Right atrium auricular region (tissue), 2 donors: Measurements from ENCODE around the gene ANKHD1. TPM values are rescaled to one million over a fixed set of nuclear protein-coding genes. Genes with fewer than 3 reads are reported as not detected.

Experiments
- DNase-seq: peaks from one replicate; pipeline ENCODE4 v3.0.0-alpha.2; 2019; ENCODE audit warnings: low spot score
- H3K27ac ChIP-seq, 2 donors: fragments of 200-600 bp; sonication (generic); 1 replicate in 1 of 2; 2 replicates in 1 of 2; pipeline ENCODE4 v1.5.1; 2016 to 2019
- H3K27me3 ChIP-seq, 2 donors: fragments of 200-600 bp; sonication (generic); one replicate each; pipeline versions ENCODE4 v1.5.1 to v1.6.0; 2017 to 2019
- H3K36me3 ChIP-seq: fragments of 200-600 bp; sonication (generic); one replicate; pipeline ENCODE4 v1.5.1; 2016
- H3K4me1 ChIP-seq, 2 donors: fragments of 200-600 bp; sonication (generic); one replicate each; pipeline versions ENCODE4 v1.5.1 to v1.6.0; 2017 to 2019
- H3K4me3 ChIP-seq, 2 donors: fragments of 200-600 bp; sonication (generic); 1 replicate in 1 of 2; 2 replicates in 1 of 2; pipeline ENCODE4 v1.5.1; 2017 to 2019; ENCODE audit warnings: mild to moderate bottlenecking in 1 of 2, moderate library complexity in 1 of 2
- H3K9me3 ChIP-seq, 2 donors: fragments of 200-600 bp; sonication (generic); one replicate each; pipeline ENCODE4 v1.5.1; 2019
- CTCF ChIP-seq, 2 donors: fragments of 200-600 bp; sonication (generic); IDR thresholded peaks; one replicate each; pipeline ENCODE4 v1.5.1; 2019; ENCODE audit warnings: antibody characterized with exemption in 2 of 2
- microRNA-seq, 2 donors: library from miRNA; unstranded; fragments of <30 nt; microRNA quantifications; one replicate each; pipeline ENCODE4, GENCODE V29; 2016 to 2017; ENCODE audit warnings: borderline number of aligned reads in 2 of 2, borderline replicate concordance in 1 of 2
- total RNA-seq, 2 donors: library from RNA; depleted of rRNA; stranded (reverse); fragments of >200 nt; gene quantifications; one replicate each; pipeline ENCODE4 v1.1.0, GENCODE V29; 2016

Gene ANKHD1
- total RNA-seq, 2 donors from 2014 or later, result 50.4 to 58.6 TPM

- Histone ChIP-seq H3K36me3 (no peaks in the 10 kb centered on the region), H3K27ac (peak overlapping the region; percentile 23 to 54), H3K27me3 (no peaks in the 10 kb centered on the region), H3K9me3 (no peaks in the 10 kb centered on the region), H3K4me3 (no peak overlapping the region), H3K4me1 (peaks cover 0 to 8% of the 10 kb centered on the region in 2 donors)
- DNase-seq, result no peak
- no peak for TF ChIP-seq CTCF (IDR thresholded peaks at IDR 0.05)
Observed at GRCh38 chr5:140588311-140589070, 186.9 kb downstream of the ANKHD1 start.

Small RNAs within 50 kb of the gene (microRNA-seq; reads per million reads assigned to microRNA genes)
- 0 reads per million in 2 donors for gene MIR6831

Other genes with a start within 250 kb of the ANKHD1 start
- 100 to 1,000 TPM in 1 of 2 donors, 10 to 100 TPM in 1; 89.8 to 143 TPM for gene CYSTM1, start 226.6 kb upstream of the ANKHD1 start, total RNA-seq
- 100 to 1,000 TPM in 1 of 2 donors, 10 to 100 TPM in 1; 80.4 to 123 TPM for gene PFDN1, start 98.7 kb upstream of the ANKHD1 start, total RNA-seq
- 10 to 100 TPM; 32.2 to 60.7 TPM for gene HBEGF, start 55.2 kb upstream of the ANKHD1 start, total RNA-seq
- not detected for gene SLC4A9, start 41.6 kb upstream of the ANKHD1 start, total RNA-seq
- gene EIF4EBP3, start 145.8 kb downstream of the ANKHD1 start, total RNA-seq, result 10 to 100 TPM; 12.8 to 16.8 TPM
- 10 to 100 TPM; 24.6 to 27.9 TPM for gene SRA1, start 155.6 kb downstream of the ANKHD1 start, total RNA-seq
- gene APBB3, start 162.8 kb downstream of the ANKHD1 start, total RNA-seq, result 1 to 10 TPM; 7.4 to 8.3 TPM
- 10 to 100 TPM; 47.4 to 63.9 TPM for gene SLC35A4, start 163.0 kb downstream of the ANKHD1 start, total RNA-seq
- gene CD14, start 231.3 kb downstream of the ANKHD1 start, total RNA-seq, result 10 to 100 TPM; 25.0 to 74.1 TPM
- gene TMCO6, start 237.6 kb downstream of the ANKHD1 start, total RNA-seq, result 10 to 100 TPM; 10.6 to 26.0 TPM
- 10 to 100 TPM; 79.1 to 81.5 TPM for gene NDUFA2, start 245.8 kb downstream of the ANKHD1 start, total RNA-seq
- 100 to 1,000 TPM in 1 of 2 donors, 10 to 100 TPM in 1; 75.1 to 106 TPM for gene IK, start 246.0 kb downstream of the ANKHD1 start, total RNA-seq